ENCODE results near the gene PPP1R7.

Gene PPP1R7

GRCh38 chr2:241131531-241131930, 18.7 kb upstream of the PPP1R7 start:
- no peak for TF ChIP-seq CTCF (IDR thresholded peaks at IDR 0.05; ENCODE audit: low read depth, low read length)
- no peak overlapping the region for H3K4me3 ChIP-seq (ENCODE audit: low read depth, low read length)

GRCh38 chr2:241132538-241133435, 17.5 kb upstream of the PPP1R7 start:
- TF ChIP-seq CTCF (IDR thresholded peaks at IDR 0.05; ENCODE audit: low read depth, low read length): no peak

GRCh38 chr2:241133436-241133820, 16.8 kb upstream of the PPP1R7 start:
- TF ChIP-seq CTCF (IDR thresholded peaks at IDR 0.05; ENCODE audit: low read depth, low read length): no peak

More at GRCh38 chr2:241132538-241133435, 17.5 kb upstream of the PPP1R7 start:
- no peak overlapping the region for H3K4me3 ChIP-seq (ENCODE audit: low read depth, low read length)

GRCh38 chr2:241134711-241135110, 15.6 kb upstream of the PPP1R7 start:
- H3K4me3 ChIP-seq (ENCODE audit: low read depth, low read length): no peak overlapping the region
- TF ChIP-seq CTCF (IDR thresholded peaks at IDR 0.05; ENCODE audit: low read depth, low read length): no peak

More at GRCh38 chr2:241133436-241133820, 16.8 kb upstream of the PPP1R7 start:
- H3K4me3 ChIP-seq (ENCODE audit: low read depth, low read length): no peak overlapping the region

- H3K4me3 ChIP-seq (ENCODE audit: low read depth, low read length): no peak overlapping the region
- no peak for TF ChIP-seq CTCF (IDR thresholded peaks at IDR 0.05; ENCODE audit: low read depth, low read length)
These were observed 14.5 kb upstream of the PPP1R7 start for GRCh38 chr2:241135737-241136136.

- no peak for TF ChIP-seq CTCF (IDR thresholded peaks at IDR 0.05; ENCODE audit: low read depth, low read length)
- H3K4me3 ChIP-seq (ENCODE audit: low read depth, low read length): no peak overlapping the region
These were observed 14.1 kb upstream of the PPP1R7 start for GRCh38 chr2:241136191-241136590.

- TF ChIP-seq CTCF (IDR thresholded peaks at IDR 0.05; ENCODE audit: low read depth, low read length): no peak
- H3K4me3 ChIP-seq (ENCODE audit: low read depth, low read length): no peak overlapping the region
These were observed 13.5 kb upstream of the PPP1R7 start for GRCh38 chr2:241136661-241137260.
